ENCODE results near the gene RECQL5. TPM values are rescaled to one million over a fixed set of nuclear protein-coding genes. Genes with fewer than 3 reads are reported as not detected.

RECQL5 gene
- total and polyA plus RNA-seq, 2 of the 8 experiments (the other 6 are each of a cell fraction or from before 2014, with no cell fraction given): 15.1 to 41.1 TPM

GRCh38 chr17:75684924-75685323 lies 18.0 kb upstream of the RECQL5 start:
- Histone ChIP-seq H3K23ac (ENCODE audit: insufficient read length) (no peak overlapping the region), H3K14ac (ENCODE audit: insufficient read length) (no peak overlapping the region), H2AFZ (ENCODE audit: low read length) (no peak overlapping the region), H2BK5ac (ENCODE audit: low read depth, low read length) (no peak overlapping the region; the same call in 1 of the 2 replicates), H3K56ac (replicated peaks; ENCODE audit: insufficient read length, low read depth, low read length) (no peak overlapping the region), H2BK15ac (ENCODE audit: low read length) (no peak overlapping the region), H4K5ac (ENCODE audit: insufficient read length, low read depth, low read length) (no peak overlapping the region), H2BK20ac (ENCODE audit: low read length) (no peak overlapping the region), H3K27me3 (replicated peaks in 1 of 4; ENCODE audit: control insufficient read depth in 3 of 4, extremely low read depth in 1 of 4, insufficient read depth in 3 of 4, low read length in 3 of 4) (no peaks in the 10 kb centered on the region), H3K79me2 (ENCODE audit: control insufficient read depth in 1 of 2, insufficient read depth in 2 of 2, low read length in 2 of 2) (peaks cover 2 to 78% of the 10 kb centered on the region in 2 experiments; a peak in 3 of 4 replicates), H2BK120ac (replicated peaks; ENCODE audit: low read depth, low read length) (no peak overlapping the region), H3K4ac (replicated peaks; ENCODE audit: insufficient read length, low read depth, low read length) (no peak overlapping the region), H3K9ac (replicated peaks in 1 of 4; ENCODE audit: extremely low read depth in 1 of 4, low read depth in 3 of 4, low read length in 3 of 4) (peak overlapping the region in 3 of 4 experiments; percentile 5 to 31 (median 21); a peak in 1 of 7 replicates), H3K4me1 (replicated peaks in 1 of 4; ENCODE audit: control insufficient read depth in 3 of 4, insufficient read depth in 4 of 4, low read length in 3 of 4) (no peaks in the 10 kb centered on the region), H2BK12ac (ENCODE audit: low read depth, low read length) (no peak overlapping the region), H3K18ac (ENCODE audit: extremely low read depth, low read length) (no peak overlapping the region), H3K9me3 (ENCODE audit: insufficient read depth in 2 of 2, low read depth in 1 of 2, low read length in 1 of 2) (no peaks in the 10 kb centered on the region), H3K23me2 (ENCODE audit: low read depth, low read length) (peaks cover 2% of the 10 kb centered on the region; the same call in 1 of the 2 replicates), H4K20me1 (replicated peaks in 1 of 2; ENCODE audit: control insufficient read depth in 1 of 2, insufficient read depth in 2 of 2, low read length in 2 of 2) (peaks cover 9 to 13% of the 10 kb centered on the region in 2 experiments), H3K4me2 (ENCODE audit: insufficient read depth in 1 of 2, low read depth in 2 of 2, low read length in 2 of 2) (no peak overlapping the region), H4K91ac (replicated peaks; ENCODE audit: insufficient read length, low read length) (no peak overlapping the region), H2AK5ac (ENCODE audit: low read depth, low read length) (no peak overlapping the region), H3K79me1 (ENCODE audit: low read depth, low read length) (peaks cover 22% of the 10 kb centered on the region), H3K4me3 (ENCODE audit: extremely low read depth in 1 of 4, insufficient read depth in 2 of 4, low read depth in 3 of 4, low read length in 4 of 4) (no peak overlapping the region), H3K36me3 (ENCODE audit: control insufficient read depth in 2 of 4, insufficient read depth in 4 of 4, low read length in 3 of 4) (peaks cover 0 to 6% (median 0%) of the 10 kb centered on the region in 4 experiments; a peak in 2 of 8 replicates), H4K8ac (ENCODE audit: extremely low read depth, insufficient read depth, low read length) (no peak overlapping the region), H3K27ac (ENCODE audit: low read depth, low read length) (no peak overlapping the region)
- DNase-seq (ENCODE audit: low read depth in 1 of 2, low spot score in 2 of 2) (no peak), FAIRE-seq (no peak)
- ChIA-PET POLR2A (ENCODE audit: partially characterized antibody) (interaction anchor here (1.0 to 1.6 kb wide), 2 partner anchors 17 to 80 kb away, joined by 3 read pairs; no protein-coding TSS in a partner anchor), CTCF (ENCODE audit: partially characterized antibody) (interaction anchor here (1.2 to 4.9 kb wide), 8 partner anchors 10 to 83 kb away, joined by 3 to 40 read pairs (median 7); partner anchors contain the start of gene SMIM5)
- WGBS, 2 experiments (ENCODE audit: extremely low coverage in 1 of 2, insufficient coverage in 1 of 2, insufficient read length in 1 of 2, insufficient replicate concordance in 2 of 2, low coverage in 1 of 2, low lambda C conversion rate in 2 of 2, missing lambda C conversion rate in 1 of 2): 91% methylated on average over 7 of the region's 7 CpGs; no CpG with 5 or more reads in 1 of the 2 experiments
- TF ChIP-seq POU5F1 (IDR thresholded peaks at IDR 0.05; ENCODE audit: low read depth, low read length): no peak
- TF ChIP-seq TBP (IDR thresholded peaks at IDR 0.05; ENCODE audit: low read depth, low read length): no peak
- TF ChIP-seq RXRA (IDR thresholded peaks at IDR 0.05; ENCODE audit: insufficient read depth, low read depth, low read length): no peak
- no peak for TF ChIP-seq TEAD4 (IDR thresholded peaks at IDR 0.05; ENCODE audit: low read depth, low read length)
- TF ChIP-seq GTF2F1 (IDR thresholded peaks at IDR 0.05; ENCODE audit: borderline replicate concordance, low read depth, low read length): no peak
- no peak for TF ChIP-seq SIRT6 (IDR thresholded peaks at IDR 0.05; ENCODE audit: low read length)
- TF ChIP-seq GABPA (IDR thresholded peaks at IDR 0.05; ENCODE audit: borderline replicate concordance, insufficient read depth, low read length): no peak
- no peak for TF ChIP-seq BCL11A (IDR thresholded peaks at IDR 0.05; ENCODE audit: low read depth in 2 of 2, low read length in 2 of 2)
- TF ChIP-seq PHF8 (conservative IDR thresholded peaks at IDR 0.05; ENCODE audit: low read depth, low read length): no peak

Data from H1 (cell line).